HepG2 (cell line): Measurements from ENCODE around the gene ALMS1. TPM values are rescaled to one million over a fixed set of nuclear protein-coding genes. Genes with fewer than 3 reads are reported as not detected.

Experiments
- ATAC-seq: fragments of 200-7000 bp; cut with Tn5 transposase; 3 replicates; pipeline ENCODE4 v1.9.1; 2020; ENCODE audit warnings: mild to moderate bottlenecking, moderate library complexity
- BruUV-seq: library from RNA; stranded (reverse); fragments of 400-500 nt; replicated peaks from 2 replicates; lab custom pipeline; 2021; lab: Mats Ljungman, UMichigan
- CTCF ChIA-PET: fragments of 300-600 bp; formaldehyde crosslinking; extraction: SDS; loops from one replicate; lab custom pipeline; 2021; ENCODE audit warnings: low total read pairs, inconsistent platforms, low intra/inter-chr PET ratio; lab: Yijun Ruan, JAX
- POLR2A ChIA-PET: fragments of 350-600 bp; sonication (Branson Sonifier 250); formaldehyde crosslinking; loops from one replicate; lab custom pipeline; 2020; ENCODE audit warnings: antibody characterized with exemption, inconsistent platforms; lab: Yijun Ruan, JAX
- DNase-seq: peaks from one replicate; pipeline ENCODE4 v3.0.0-alpha.2; 2015; ENCODE audit warnings: low spot score
- FAIRE-seq: peaks from 3 replicates; lab custom pipeline; 2011; peaks lifted over from hg19 to GRCh38; lab: Jason Lieb, UNC
- H2AFZ ChIP-seq: one replicate; pipeline ENCODE4 v1.6.1; 2011; ENCODE audit warnings: low read length, inconsistent platforms
- H3K27ac ChIP-seq: fragments of 300-600 bp; 3 replicates; pipeline ENCODE4 v1.8.0; 2011; ENCODE audit warnings: mixed run types, mild to moderate bottlenecking, mixed read lengths, low read length, inconsistent platforms; ENCODE audit not compliant: insufficient read depth; ENCODE audit errors: extremely low read length
- H3K27me3 ChIP-seq, 2 experiments: fragments of 200-600 bp in 1 of 2; 2 replicates in 1 of 2; 3 replicates in 1 of 2; pipeline versions ENCODE4 v1.6.0 to v1.8.0; 2011; ENCODE audit warnings: low read length in 2 of 2, mild to moderate bottlenecking in 2 of 2, moderate library complexity in 2 of 2, inconsistent platforms in 1 of 2; ENCODE audit not compliant: insufficient read depth in 2 of 2, control insufficient read depth in 1 of 2
- H3K36me3 ChIP-seq, 2 experiments: fragments of 200-600 bp in 1 of 2; replicated peaks in 1 of 2; 2 replicates in 1 of 2; 3 replicates in 1 of 2; pipeline versions ENCODE4 v1.5.1 to v1.8.0; 2011; ENCODE audit warnings: low read length in 2 of 2, inconsistent platforms in 1 of 2; ENCODE audit not compliant: insufficient read depth in 2 of 2, control insufficient read depth in 1 of 2
- H3K4me1 ChIP-seq: 2 replicates; pipeline ENCODE4 v1.5.1; 2012; ENCODE audit warnings: low read length, inconsistent platforms; ENCODE audit not compliant: insufficient read depth
- H3K4me2 ChIP-seq: 2 replicates; pipeline ENCODE4 v1.6.0; 2011; ENCODE audit warnings: low read depth, low read length, inconsistent platforms
- H3K4me3 ChIP-seq, 3 experiments: fragments of 200-600 bp in 1 of 3; sonication (generic), shearing (Covaris generic) in 1 of 3; replicated peaks in 1 of 3; 2 replicates each; pipeline ENCODE4 v1.5.1; 2011 to 2016; ENCODE audit warnings: low read length in 3 of 3, inconsistent platforms in 2 of 3, low read depth in 2 of 3, mild to moderate bottlenecking in 2 of 3, control low read depth in 1 of 3, mixed read lengths in 1 of 3; ENCODE audit not compliant: insufficient read depth in 1 of 3
- H3K79me2 ChIP-seq: one replicate; pipeline ENCODE4 v1.6.1; 2011; ENCODE audit warnings: low read length, inconsistent platforms; ENCODE audit not compliant: insufficient read depth
- H3K9ac ChIP-seq: 2 replicates; pipeline ENCODE4 v1.6.0; 2011; ENCODE audit warnings: mild to moderate bottlenecking, low read depth, low read length, inconsistent platforms; ENCODE audit not compliant: insufficient read depth
- H3K9me3 ChIP-seq: 2 replicates; pipeline ENCODE4 v1.5.1; 2012; ENCODE audit warnings: mild to moderate bottlenecking, low read length
- H4K20me1 ChIP-seq: 2 replicates; pipeline ENCODE4 v1.6.0; 2011; ENCODE audit warnings: inconsistent platforms, mild to moderate bottlenecking, low read length, moderate library complexity; ENCODE audit not compliant: insufficient read depth
- KLF12 ChIP-seq: sonication (generic); formaldehyde crosslinking; IDR thresholded peaks from 2 replicates; pipeline ENCODE4 v1.4.0; 2020; ENCODE audit warnings: missing genetic modification reagents, borderline replicate concordance
- MEIS1 ChIP-seq: sonication (generic); formaldehyde crosslinking; IDR thresholded peaks from 2 replicates; pipeline ENCODE4 v1.9.0; 2021; ENCODE audit warnings: mild to moderate bottlenecking, missing genetic modification reagents, moderate library complexity, borderline replicate concordance
- MIER2 ChIP-seq: IDR thresholded peaks from 2 replicates; pipeline ENCODE4 v1.6.1; 2016; ENCODE audit warnings: missing biosample characterization, missing genetic modification reagents
- RFXAP ChIP-seq: sonication (generic); formaldehyde crosslinking; IDR thresholded peaks from 2 replicates; pipeline ENCODE4 v1.4.0; 2020; ENCODE audit warnings: missing genetic modification reagents, borderline replicate concordance
- ZNF512 ChIP-seq: sonication (generic); formaldehyde crosslinking; IDR thresholded peaks from 2 replicates; pipeline ENCODE4 v1.4.0; 2020; ENCODE audit warnings: mild to moderate bottlenecking, missing genetic modification reagents
- ZNF782 ChIP-seq: sonication (generic); formaldehyde crosslinking; IDR thresholded peaks from 2 replicates; pipeline ENCODE4 v1.4.0; 2020; ENCODE audit warnings: missing genetic modification reagents, mild to moderate bottlenecking, borderline replicate concordance
- WGBS: methylation state at CpG from one replicate; pipeline ENCODE4 v1.1.6; 2017; ENCODE audit warnings: low lambda C conversion rate; 5-methylcytosine and 5-hydroxymethylcytosine counted together
- in situ Hi-C: cut with HindIII; loops from 2 replicates; pipeline ENCODE4 v1.10.0; 2017; ENCODE audit warnings: low pct_unique_long_range_greater_than_20kb; ENCODE audit not compliant: extremely low pct_ligation_motif_present
- intact Hi-C: fragments of 100-400 bp; cut with micrococcal nuclease; formaldehyde crosslinking; loops from one replicate; pipeline ENCODE4 v1.10.0; 2022; ENCODE audit not compliant: unreplicated experiment
- polyA plus RNA-seq, 8 experiments: library from polyadenylated mRNA; depleted of rRNA in 3 of 8; stranded (reverse) in 7 of 8; unstranded in 1 of 8; fragments of >200 nt; fragmentation: Illumina TruSeq in 4 of 8; extraction: Trizol in 4 of 8; gene quantifications; 2 replicates each; pipeline versions ENCODE4 v1.2.1 to v1.2.3, GENCODE V29; 2011 to 2016; ENCODE audit warnings: low read depth in 4 of 8, missing spikeins in 1 of 8, mixed read lengths in 1 of 8; ENCODE audit not compliant: insufficient read depth in 1 of 8
- total RNA-seq, 5 experiments: library from RNA; depleted of rRNA; stranded (reverse); fragments of >200 nt; fragmentation: Illumina TruSeq; extraction: Trizol; gene quantifications; 2 replicates each; pipeline ENCODE4 v1.2.3, GENCODE V29; 2016; ENCODE audit warnings: low read depth in 1 of 5

Gene ALMS1
- total and polyA plus RNA-seq, 2 of the 13 experiments (the other 11 are each of a cell fraction or from before 2014, with no cell fraction given) = 12.9 to 21.2 TPM

- in situ Hi-C loops = no loop called here
- intact Hi-C loops = no loop called here
- TF ChIP-seq MIER2 (no peak), ZNF512 (CRISPR knock-in tag) (no peak), RFXAP (CRISPR knock-in tag) (no peak), KLF12 (CRISPR knock-in tag) (no peak)
- no TSS peak for BruUV-seq
- 97% methylated on average over 6 of the region's 7 CpGs for WGBS
- no peak for ATAC-seq
- FAIRE-seq = no peak
- no peaks in the 10 kb centered on the region for H4K20me1 ChIP-seq
- no peaks in the 10 kb centered on the region for H3K27me3 ChIP-seq
- no peak overlapping the region for H3K27ac ChIP-seq
- no peak overlapping the region for H2AFZ ChIP-seq
- no peak overlapping the region for H3K9ac ChIP-seq
- H3K4me2 ChIP-seq = no peak overlapping the region
- no peaks in the 10 kb centered on the region for H3K9me3 ChIP-seq
- ChIA-PET CTCF (no interaction called here), POLR2A (no interaction called here)
- no peak for DNase-seq
- H3K4me3 ChIP-seq = no peak overlapping the region
- no peaks in the 10 kb centered on the region for H3K79me2 ChIP-seq
- no peaks in the 10 kb centered on the region for H3K4me1 ChIP-seq
- H3K36me3 ChIP-seq = peaks cover 4 to 24% of the 10 kb centered on the region in 2 experiments; a peak in 4 of 5 replicates
Observed at GRCh38 chr2:73488079-73488478, 102.4 kb downstream of the ALMS1 start.

GRCh38 chr2:73489053-73489452 lies 103.4 kb downstream of the ALMS1 start:
- FAIRE-seq = no peak
- in situ Hi-C loops = no loop called here

More at GRCh38 chr2:73489053-73489452, 103.4 kb downstream of the ALMS1 start:
- Histone ChIP-seq H3K36me3 (peaks cover 4 to 24% of the 10 kb centered on the region in 2 experiments; a peak in 4 of 5 replicates), H2AFZ (no peak overlapping the region), H4K20me1 (no peaks in the 10 kb centered on the region), H3K9ac (no peak overlapping the region), H3K4me2 (no peak overlapping the region), H3K79me2 (no peaks in the 10 kb centered on the region), H3K27me3 (no peaks in the 10 kb centered on the region), H3K4me1 (no peaks in the 10 kb centered on the region)
- intact Hi-C loops = no loop called here
- CTCF ChIA-PET = no interaction called here
- BruUV-seq = no TSS peak
- DNase-seq = no peak
- TF ChIP-seq ZNF782 (CRISPR knock-in tag) (no peak), MEIS1 (CRISPR knock-in tag) (no peak)
- TF ChIP-seq, all 625 proteins: peak for 0
- H3K9me3 ChIP-seq = no peaks in the 10 kb centered on the region
- POLR2A ChIA-PET = no interaction called here
- no peak overlapping the region for H3K4me3 ChIP-seq
- H3K27ac ChIP-seq = no peak overlapping the region
- ATAC-seq = no peak
